GM23338 (cell line): ENCODE data around the gene RAD23A. TPM values are rescaled to one million over a fixed set of nuclear protein-coding genes. Genes with fewer than 3 reads are reported as not detected.

Source experiments
- ATAC-seq: fragments of 200-7000 bp; cut with Tn5 transposase; 3 replicates; pipeline ENCODE4 v1.9.1; 2020
- DNase-seq: peaks from one replicate; pipeline ENCODE4 v3.0.0-alpha.2; 2015; ENCODE audit warnings: low spot score
- H2AFZ ChIP-seq: fragments of 200-600 bp; sonication (generic); 2 replicates; pipeline ENCODE4 v1.8.0; 2016; ENCODE audit warnings: antibody characterized with exemption, mild to moderate bottlenecking, moderate library complexity
- H3F3A ChIP-seq: fragments of 200-600 bp; sonication (generic); replicated peaks from 2 replicates; pipeline ENCODE4 v1.8.0; 2017; ENCODE audit warnings: antibody characterized with exemption, mixed run types, low read depth
- H3K27ac ChIP-seq: fragments of 200-600 bp; sonication (generic); 2 replicates; pipeline ENCODE4 v1.6.1; 2016; ENCODE audit warnings: low read depth
- H3K27me3 ChIP-seq: fragments of 200-600 bp; sonication (generic); 2 replicates; pipeline ENCODE4 v1.8.0; 2016; ENCODE audit warnings: mild to moderate bottlenecking, mixed run types, moderate library complexity; ENCODE audit not compliant: insufficient read depth
- H3K36me3 ChIP-seq: fragments of 200-600 bp; sonication (generic); 2 replicates; pipeline ENCODE4 v1.8.0; 2016; ENCODE audit warnings: mild to moderate bottlenecking; ENCODE audit not compliant: insufficient read depth
- H3K4me1 ChIP-seq: fragments of 200-600 bp; sonication (generic); 2 replicates; pipeline ENCODE4 v1.8.0; 2016; ENCODE audit warnings: mild to moderate bottlenecking, moderate library complexity; ENCODE audit not compliant: insufficient read depth
- H3K4me2 ChIP-seq: fragments of 200-600 bp; sonication (generic); 2 replicates; pipeline ENCODE4 v1.7.1; 2017; ENCODE audit warnings: mixed run types
- H3K4me3 ChIP-seq: fragments of 200-600 bp; sonication (generic); 2 replicates; pipeline ENCODE4 v1.6.1; 2016; ENCODE audit warnings: mixed run types
- H3K79me2 ChIP-seq: fragments of 200-600 bp; sonication (generic); replicated peaks from 2 replicates; pipeline ENCODE4 v1.8.0; 2017; ENCODE audit warnings: mild to moderate bottlenecking; ENCODE audit not compliant: insufficient read depth
- H3K9me2 ChIP-seq: fragments of 200-600 bp; sonication (generic); 2 replicates; pipeline ENCODE4 v1.8.0; 2017; ENCODE audit not compliant: insufficient read depth
- H4K20me1 ChIP-seq: fragments of 200-600 bp; sonication (generic); replicated peaks from 2 replicates; pipeline ENCODE4 v1.8.0; 2017; ENCODE audit warnings: mild to moderate bottlenecking; ENCODE audit not compliant: insufficient read depth
- H3K27ac Mint-ChIP-seq: 2 replicates; pipeline ENCODE4 v1.8.0; 2020; ENCODE audit warnings: inconsistent platforms, mild to moderate bottlenecking, moderate library complexity, mixed read lengths
- H3K27me3 Mint-ChIP-seq: 3 replicates; pipeline ENCODE4 v1.8.0; 2022; ENCODE audit warnings: low read depth, mild to moderate bottlenecking, moderate library complexity, mixed read lengths, inconsistent platforms; ENCODE audit not compliant: insufficient read depth, poor library complexity
- H3K36me3 Mint-ChIP-seq: 3 replicates; pipeline ENCODE4 v1.8.0; 2021; ENCODE audit warnings: low read depth, mild to moderate bottlenecking, inconsistent platforms, moderate library complexity, mixed read lengths
- H3K4me1 Mint-ChIP-seq: 3 replicates; pipeline ENCODE4 v1.8.0; 2020; ENCODE audit warnings: mild to moderate bottlenecking, inconsistent platforms, mixed read lengths
- H3K4me3 Mint-ChIP-seq: 3 replicates; pipeline ENCODE4 v1.8.0; 2021; ENCODE audit warnings: moderate library complexity, mild to moderate bottlenecking, inconsistent platforms, mixed read lengths
- H3K9me3 Mint-ChIP-seq: 3 replicates; pipeline ENCODE4 v1.8.0; 2020; ENCODE audit warnings: moderate library complexity, mild to moderate bottlenecking, inconsistent platforms, mixed read lengths
- ETS1 ChIP-seq: IDR thresholded peaks from 2 replicates; pipeline ENCODE4 v1.6.1; 2016; ENCODE audit warnings: antibody characterized with exemption
- NANOG ChIP-seq: IDR thresholded peaks from 2 replicates; pipeline ENCODE4 v1.6.1; 2016; ENCODE audit warnings: antibody characterized with exemption, borderline replicate concordance
- STAT1 ChIP-seq: IDR thresholded peaks from one replicate; pipeline ENCODE4 v1.6.1; 2016; ENCODE audit warnings: antibody characterized with exemption; ENCODE audit not compliant: unreplicated experiment
- ZNF114 ChIP-seq: fragments of 250-450 bp; sonication (Bioruptor Pico); IDR thresholded peaks from 2 replicates; pipeline ENCODE4 v1.5.0; 2020; ENCODE audit warnings: mild to moderate bottlenecking, moderate library complexity
- ZNF331 ChIP-seq: fragments of 250-450 bp; sonication (Bioruptor Pico); IDR thresholded peaks from 2 replicates; pipeline ENCODE4 v1.5.0; 2020; ENCODE audit warnings: low read depth, mild to moderate bottlenecking, moderate library complexity
- ZNF462 ChIP-seq: fragments of 250-450 bp; sonication (Bioruptor Pico); IDR thresholded peaks from 2 replicates; pipeline ENCODE4 v1.5.0; 2020; ENCODE audit warnings: mild to moderate bottlenecking, moderate library complexity
- polyA plus RNA-seq: library from polyadenylated mRNA; unstranded; fragments of >200 nt; fragmentation: Nextera tagmentation; extraction: Ambion mirVana; gene quantifications from 2 replicates; pipeline ENCODE4 v1.2.1, GENCODE V29; 2016
- total RNA-seq: library from RNA; depleted of rRNA; stranded (reverse); fragments of >200 nt; shearing (Covaris generic); gene quantifications from 2 replicates; pipeline ENCODE4 v1.2.3, GENCODE V29; 2014

The RAD23A gene
- total and polyA plus RNA-seq, 2 experiments from 2014 or later = 69.7 to 127 TPM

GRCh38 chr19:12990853-12991252, 45.2 kb downstream of the RAD23A start:
- no peak overlapping the region; the same call in 2 of the 3 replicates for H3K4me3 Mint-ChIP-seq
- DNase-seq = no peak
- H3K27me3 Mint-ChIP-seq = peaks cover 57% of the 10 kb centered on the region

More at GRCh38 chr19:12990853-12991252, 45.2 kb downstream of the RAD23A start:
- ATAC-seq = no peak
- Mint-ChIP-seq H3K9me3 (peaks cover 5% of the 10 kb centered on the region; the same call in 1 of the 3 replicates), H3K27ac (no peak overlapping the region), H3K4me1 (peaks cover 7% of the 10 kb centered on the region), H3K36me3 (peaks cover 4% of the 10 kb centered on the region; the same call in 2 of the 3 replicates)
- no peaks in the 10 kb centered on the region for H3K79me2 ChIP-seq
- no peak for TF ChIP-seq NANOG
- no peak for TF ChIP-seq STAT1
- TF ChIP-seq ZNF114 (CRISPR knock-in tag) = no peak
- no peak for TF ChIP-seq ETS1
- TF ChIP-seq ZNF331 (CRISPR knock-in tag) = no peak
- no peak for TF ChIP-seq ZNF462 (CRISPR knock-in tag)
- H3K4me3 ChIP-seq = no peak overlapping the region
- peaks cover 59% of the 10 kb centered on the region for H3K27me3 ChIP-seq
- H2AFZ ChIP-seq = no peak overlapping the region
- no peak overlapping the region for H3K4me2 ChIP-seq
- H3K4me1 ChIP-seq = no peaks in the 10 kb centered on the region; the same call in 1 of the 2 replicates
- H3K27ac ChIP-seq = no peak overlapping the region
- no peaks in the 10 kb centered on the region for H3K9me2 ChIP-seq
- no peaks in the 10 kb centered on the region; the same call in 1 of the 2 replicates for H4K20me1 ChIP-seq
- H3F3A ChIP-seq = peaks cover 4% of the 10 kb centered on the region; the same call in 1 of the 2 replicates
- H3K36me3 ChIP-seq = no peaks in the 10 kb centered on the region
